IPS DF 6.9 (cell line): ENCODE results near the gene PTDSS2.
"Not testable (repeated sequence)": the region's sequence is repeated elsewhere in the genome, so short reads cannot be mapped to it uniquely, and the experiment has no call there.

ENCODE experiments used
- DNase-seq: peaks from one replicate; pipeline ENCODE4 v3.0.0-alpha.2; 2013; ENCODE audit warnings: low read depth, low spot score
- H3K27ac ChIP-seq: one replicate; pipeline ENCODE4 v1.5.1; 2013; ENCODE audit warnings: low read length, control low read depth
- H3K27me3 ChIP-seq: 2 replicates; pipeline ENCODE4 v1.6.1; 2013; ENCODE audit warnings: mild to moderate bottlenecking, low read length; ENCODE audit not compliant: control insufficient read depth, insufficient read depth
- H3K36me3 ChIP-seq: 2 replicates; pipeline ENCODE4 v1.6.1; 2013; ENCODE audit warnings: low read length; ENCODE audit not compliant: control insufficient read depth, insufficient read depth
- H3K4me1 ChIP-seq: 2 replicates; pipeline ENCODE4 v1.6.1; 2013; ENCODE audit warnings: low read length; ENCODE audit not compliant: control insufficient read depth, insufficient read depth
- H3K4me3 ChIP-seq: 2 replicates; pipeline ENCODE4 v1.5.1; 2013; ENCODE audit warnings: mild to moderate bottlenecking, low read length
- H3K9me3 ChIP-seq: 2 replicates; pipeline ENCODE4 v1.6.1; 2013; ENCODE audit warnings: low read length, inconsistent platforms; ENCODE audit not compliant: control insufficient read depth, insufficient read depth
- WGBS: extraction: QIAGEN DNeasy Blood & Tissue Kit; methylation state at CpG from one replicate; pipeline ENCODE4 v1.1.7; 2013; ENCODE audit warnings: mixed read lengths, missing lambda C conversion rate; ENCODE audit not compliant: insufficient read length, insufficient coverage; 5-methylcytosine and 5-hydroxymethylcytosine counted together

Gene PTDSS2

GRCh38 chr11:424232-424631 is 25.8 kb upstream of the PTDSS2 start:
- Histone ChIP-seq H3K4me3 (no peak overlapping the region), H3K9me3 (no peaks in the 10 kb centered on the region), H3K27ac (no peak overlapping the region), H3K27me3 (no peaks in the 10 kb centered on the region), H3K36me3 (0 out of 2 replicates have a peak, but pooled peaks cover 2% of the 10 kb centered on the region), H3K4me1 (no peaks in the 10 kb centered on the region; the same call in 1 of the 2 replicates)
- no CpG with 5 or more reads among the region's 4 CpGs for WGBS
- no peak for DNase-seq

DNA sequence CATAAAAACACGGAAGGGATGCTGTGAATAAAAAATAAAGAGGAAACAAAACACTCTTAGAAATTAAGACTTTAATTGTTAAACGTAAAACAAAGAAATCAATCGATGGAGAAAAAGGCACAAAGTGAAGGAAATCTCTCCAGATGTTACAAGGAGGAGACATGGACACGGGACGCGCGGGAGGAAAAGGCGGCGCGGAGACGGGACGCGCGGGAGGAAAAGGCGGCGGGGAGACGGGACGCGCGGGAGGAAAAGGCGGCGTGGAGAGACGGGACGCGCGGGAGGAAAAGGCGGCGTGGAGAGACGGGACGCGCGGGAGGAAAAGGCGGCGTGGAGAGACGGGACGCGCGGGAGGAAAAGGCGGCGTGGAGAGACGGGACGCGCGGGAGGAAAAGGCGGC is 25.3 kb upstream of the PTDSS2 start:
- H3K27me3 ChIP-seq, H3K36me3 ChIP-seq, H3K27ac ChIP-seq, H3K4me3 ChIP-seq, DNase-seq, H3K4me1 ChIP-seq, H3K9me3 ChIP-seq: not testable (repeated sequence)
- WGBS, result no CpG with 5 or more reads among the region's 45 CpGs

DNA sequence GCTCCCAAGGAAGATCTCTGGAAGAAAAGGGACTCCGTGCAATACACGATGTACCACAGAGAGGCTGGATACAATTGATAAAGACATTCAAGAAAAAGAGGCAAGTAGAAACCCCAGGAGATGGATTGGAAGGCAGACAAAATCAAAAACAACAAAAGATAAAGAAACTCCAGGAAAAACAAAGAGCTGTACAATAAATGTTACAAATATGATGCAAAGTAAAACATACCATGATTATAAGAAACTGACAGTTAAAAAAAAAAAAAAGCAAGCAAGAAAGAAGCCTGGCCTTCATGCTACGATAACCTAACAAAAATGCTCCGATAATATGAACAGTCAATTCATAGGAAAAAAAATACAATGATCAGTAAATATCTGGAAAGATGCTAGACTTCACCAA is 24.8 kb upstream of the PTDSS2 start:
- no peaks in the 10 kb centered on the region for H3K27me3 ChIP-seq
- H3K4me3 ChIP-seq, result no peak overlapping the region
- no peak for DNase-seq
- H3K36me3 ChIP-seq, result 0 out of 2 replicates have a peak, but pooled peaks cover 2% of the 10 kb centered on the region
- no peak overlapping the region for H3K27ac ChIP-seq
- no peaks in the 10 kb centered on the region; the same call in 1 of the 2 replicates for H3K4me1 ChIP-seq
- no CpG with 5 or more reads among the region's 4 CpGs for WGBS
- H3K9me3 ChIP-seq, result no peaks in the 10 kb centered on the region

- no peaks in the 10 kb centered on the region for H3K9me3 ChIP-seq
- peaks cover 2% of the 10 kb centered on the region; the same call in 1 of the 2 replicates for H3K36me3 ChIP-seq
- no peak for DNase-seq
- H3K27me3 ChIP-seq, result no peaks in the 10 kb centered on the region
- H3K27ac ChIP-seq, result no peak overlapping the region
- no CpG with 5 or more reads among the region's 8 CpGs for WGBS
- H3K4me3 ChIP-seq, result no peak overlapping the region
- H3K4me1 ChIP-seq, result no peaks in the 10 kb centered on the region; the same call in 1 of the 2 replicates
Observed at GRCh38 chr11:426851-427250, 23.2 kb upstream of the PTDSS2 start.

GRCh38 chr11:428295-428694 is 21.8 kb upstream of the PTDSS2 start:
- H3K4me1 ChIP-seq, result no peaks in the 10 kb centered on the region; the same call in 1 of the 2 replicates
- no CpG with 5 or more reads among the region's 24 CpGs for WGBS
- H3K9me3 ChIP-seq, result no peaks in the 10 kb centered on the region
- H3K27me3 ChIP-seq, result no peaks in the 10 kb centered on the region
- no peak overlapping the region for H3K27ac ChIP-seq
- peaks cover 6% of the 10 kb centered on the region; the same call in 1 of the 2 replicates for H3K36me3 ChIP-seq
- no peak for DNase-seq
- H3K4me3 ChIP-seq, result no peak overlapping the region

- H3K4me3 ChIP-seq, result no peak overlapping the region
- H3K27me3 ChIP-seq, result no peaks in the 10 kb centered on the region
- peaks cover 6% of the 10 kb centered on the region; the same call in 1 of the 2 replicates for H3K36me3 ChIP-seq
- no peak overlapping the region for H3K27ac ChIP-seq
- H3K9me3 ChIP-seq, result no peaks in the 10 kb centered on the region
- DNase-seq, result no peak
- H3K4me1 ChIP-seq, result no peaks in the 10 kb centered on the region; the same call in 1 of the 2 replicates
- no CpG with 5 or more reads among the region's 27 CpGs for WGBS
Observed at GRCh38 chr11:429391-429790, 20.7 kb upstream of the PTDSS2 start.

- no peak for DNase-seq
- no CpG with 5 or more reads among the region's 25 CpGs for WGBS
- H3K4me3 ChIP-seq, result no peak overlapping the region
- H3K4me1 ChIP-seq, result no peaks in the 10 kb centered on the region; the same call in 1 of the 2 replicates
- H3K27ac ChIP-seq, result no peak overlapping the region
- H3K27me3 ChIP-seq, result no peaks in the 10 kb centered on the region
- no peaks in the 10 kb centered on the region for H3K9me3 ChIP-seq
- H3K36me3 ChIP-seq, result peaks cover 6% of the 10 kb centered on the region; the same call in 1 of the 2 replicates
Observed at GRCh38 chr11:429931-430456, 20.1 kb upstream of the PTDSS2 start.

GRCh38 chr11:431921-432320 is 18.2 kb upstream of the PTDSS2 start:
- Histone ChIP-seq H3K27ac (no peak overlapping the region), H3K4me3 (no peak overlapping the region), H3K27me3 (no peaks in the 10 kb centered on the region), H3K9me3 (no peaks in the 10 kb centered on the region), H3K36me3 (peaks cover 6% of the 10 kb centered on the region; the same call in 1 of the 2 replicates), H3K4me1 (no peaks in the 10 kb centered on the region; the same call in 1 of the 2 replicates)
- WGBS, result no CpG with 5 or more reads among the region's 13 CpGs
- no peak for DNase-seq

- Histone ChIP-seq H3K9me3 (no peaks in the 10 kb centered on the region), H3K27ac (no peak overlapping the region), H3K4me3 (no peak overlapping the region), H3K27me3 (no peaks in the 10 kb centered on the region), H3K4me1 (no peaks in the 10 kb centered on the region; the same call in 1 of the 2 replicates), H3K36me3 (peaks cover 6% of the 10 kb centered on the region; the same call in 1 of the 2 replicates)
- no peak for DNase-seq
- no CpG with 5 or more reads among the region's 20 CpGs for WGBS
Observed at GRCh38 chr11:432501-433100, 17.5 kb upstream of the PTDSS2 start.

- Histone ChIP-seq H3K9me3 (no peaks in the 10 kb centered on the region), H3K27ac (no peak overlapping the region), H3K27me3 (no peaks in the 10 kb centered on the region), H3K36me3 (peaks cover 5% of the 10 kb centered on the region; the same call in 1 of the 2 replicates), H3K4me3 (no peak overlapping the region), H3K4me1 (no peaks in the 10 kb centered on the region; the same call in 1 of the 2 replicates)
- DNase-seq, result no peak
- WGBS, result no CpG with 5 or more reads among the region's 17 CpGs
Observed at GRCh38 chr11:433111-433510, 17.0 kb upstream of the PTDSS2 start.
